Measurements from ENCODE around the gene SYT7. TPM values are rescaled to one million over a fixed set of nuclear protein-coding genes. Genes with fewer than 3 reads are reported as not detected.

The SYT7 gene
- total RNA-seq, 1 donor from 2014 or later: 1.8 TPM

DNA sequence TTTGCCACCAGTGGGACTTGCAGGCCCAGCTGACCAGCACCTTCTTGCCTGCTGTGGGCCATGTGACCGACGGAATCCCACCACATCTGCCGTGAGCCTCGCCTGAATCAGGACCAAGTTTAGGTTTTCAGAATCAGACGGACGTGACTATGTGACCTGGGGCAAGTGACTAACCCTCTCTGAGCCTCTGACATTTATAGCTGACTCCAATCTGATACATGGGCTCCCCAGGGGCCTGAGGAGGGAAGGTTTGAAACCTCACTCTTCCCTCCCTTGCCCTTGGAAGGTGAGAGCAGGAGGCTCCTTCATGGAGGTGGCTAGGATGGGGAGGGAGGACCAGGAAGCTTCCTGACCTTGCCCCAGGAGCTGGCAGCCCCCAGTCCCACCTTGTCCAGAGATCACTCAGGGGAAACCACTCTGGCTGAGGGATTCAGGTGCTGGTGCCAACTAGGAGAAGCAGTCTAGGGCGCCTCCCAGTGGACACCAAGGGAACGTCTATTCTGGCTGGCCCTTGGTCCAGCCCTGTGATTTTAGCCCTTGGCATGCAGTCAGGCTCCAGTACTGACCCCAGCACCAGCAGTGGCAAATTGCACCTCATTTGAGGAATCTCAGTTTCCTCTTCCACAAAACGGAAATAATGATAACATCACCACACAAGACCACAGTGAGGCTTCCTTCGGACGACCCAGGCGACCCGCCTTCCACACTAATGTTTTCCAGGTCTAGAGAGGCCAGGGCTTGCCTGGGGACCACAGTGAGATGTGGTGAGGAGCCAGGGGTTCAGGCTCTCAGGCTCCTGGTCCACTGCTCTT lies 47.2 kb upstream of the SYT7 start:
- intact Hi-C loops (cut with DNase I): no loop called here
- DNase-seq (ENCODE audit: low spot score in 2 of 2): no peak
- Histone ChIP-seq H3K4me1 (no peaks in the 10 kb centered on the region), H3K27ac (no peak overlapping the region), H3K36me3 (no peaks in the 10 kb centered on the region), H3K27me3 (no peaks in the 10 kb centered on the region), H3K4me3 (no peak overlapping the region), H3K9me3 (no peaks in the 10 kb centered on the region)
- TF ChIP-seq CTCF (IDR thresholded peaks at IDR 0.05): peak; percentile 44 to 58 (median 55)

GRCh38 chr11:61626580-61627380 lies 45.9 kb upstream of the SYT7 start:
- Histone ChIP-seq H3K27me3 (no peaks in the 10 kb centered on the region), H3K36me3 (no peaks in the 10 kb centered on the region), H3K4me3 (no peak overlapping the region), H3K9me3 (no peaks in the 10 kb centered on the region), H3K27ac (no peak overlapping the region), H3K4me1 (no peaks in the 10 kb centered on the region)
- TF ChIP-seq CTCF (IDR thresholded peaks at IDR 0.05): no peak
- DNase-seq (ENCODE audit: low spot score in 2 of 2): no peak
- intact Hi-C loops (cut with DNase I): no loop called here

GRCh38 chr11:61625525-61625924 lies 44.6 kb upstream of the SYT7 start:
- intact Hi-C loops (cut with DNase I): no loop called here
- H3K4me1 ChIP-seq: no peaks in the 10 kb centered on the region

DNA sequence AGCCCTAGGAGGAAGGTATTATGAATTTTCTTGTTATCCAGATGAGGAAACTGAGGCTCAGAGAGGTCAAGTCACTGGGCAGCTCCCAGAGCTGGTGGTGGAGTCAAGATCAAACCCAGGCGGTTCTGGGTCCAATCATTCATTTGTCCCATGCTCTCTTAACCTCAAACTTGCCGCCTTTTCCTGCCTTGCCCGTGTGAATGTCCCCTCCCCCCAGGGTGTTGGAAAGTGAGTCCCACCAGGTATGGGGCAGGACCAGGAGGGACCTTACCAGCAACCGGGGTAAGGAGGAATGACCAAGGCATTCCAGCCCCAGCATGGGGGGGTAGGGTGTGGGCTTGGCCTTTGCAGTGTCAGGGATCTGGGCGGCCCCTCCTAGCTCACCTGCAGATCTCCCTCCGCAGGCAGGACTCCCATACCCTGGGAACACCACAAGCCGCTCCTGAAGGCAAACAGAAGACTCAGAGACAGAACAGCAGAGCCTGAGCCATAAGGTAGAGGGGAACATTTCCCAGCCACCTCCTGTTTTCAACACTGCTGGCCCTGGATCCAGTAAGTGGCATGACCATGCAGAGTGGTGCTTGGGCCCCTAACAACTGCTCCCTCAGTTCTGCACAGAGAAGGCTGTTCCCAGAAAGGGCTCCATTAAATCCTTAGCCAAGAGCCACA lies 41.2 kb upstream of the SYT7 start:
- intact Hi-C loops (cut with DNase I): no loop called here
- DNase-seq (ENCODE audit: low spot score in 2 of 2): no peak
- Histone ChIP-seq H3K9me3 (no peaks in the 10 kb centered on the region), H3K36me3 (no peaks in the 10 kb centered on the region), H3K4me1 (no peaks in the 10 kb centered on the region), H3K27me3 (no peaks in the 10 kb centered on the region), H3K27ac (no peak overlapping the region), H3K4me3 (no peak overlapping the region)
- TF ChIP-seq CTCF (IDR thresholded peaks at IDR 0.05): no peak

More at GRCh38 chr11:61625525-61625924, 44.6 kb upstream of the SYT7 start:
- Histone ChIP-seq H3K4me3 (no peak overlapping the region), H3K9me3 (no peaks in the 10 kb centered on the region), H3K36me3 (no peaks in the 10 kb centered on the region), H3K27ac (no peak overlapping the region), H3K27me3 (no peaks in the 10 kb centered on the region)
- DNase-seq (ENCODE audit: low spot score in 2 of 2): no peak
- TF ChIP-seq CTCF (IDR thresholded peaks at IDR 0.05): no peak

- no peak overlapping the region for H3K27ac ChIP-seq
- no peaks in the 10 kb centered on the region for H3K27me3 ChIP-seq
- H3K4me1 ChIP-seq: no peaks in the 10 kb centered on the region
- H3K9me3 ChIP-seq: no peaks in the 10 kb centered on the region
- TF ChIP-seq CTCF (IDR thresholded peaks at IDR 0.05): no peak
- no peaks in the 10 kb centered on the region for H3K36me3 ChIP-seq
- no peak overlapping the region for H3K4me3 ChIP-seq
- intact Hi-C loops (cut with DNase I): no loop called here
- no peak for DNase-seq (ENCODE audit: low spot score in 2 of 2)
These were observed 38.8 kb upstream of the SYT7 start for GRCh38 chr11:61619471-61620226.

Data from ascending aorta (tissue), 2 donors.